Liver (tissue), 9 donors: ENCODE data around the gene PPP1R13B. TPM values are rescaled to one million over a fixed set of nuclear protein-coding genes. Genes with fewer than 3 reads are reported as not detected.

Experiments used
- DNase-seq: peaks from one replicate; pipeline ENCODE4 v3.0.0-alpha.2; 2017; ENCODE audit warnings: low spot score
- H3K27ac ChIP-seq, 2 donors: one replicate each; pipeline ENCODE4 v1.7.0; 2013; ENCODE audit warnings: inconsistent platforms in 2 of 2, low read length in 2 of 2, control low read depth in 1 of 2, low read depth in 1 of 2, mild to moderate bottlenecking in 1 of 2
- H3K27me3 ChIP-seq, 4 donors: one replicate each; pipeline versions ENCODE4 v1.6.1 to v1.7.0; 2013; ENCODE audit warnings: low read length in 3 of 4, inconsistent platforms in 1 of 4, mild to moderate bottlenecking in 1 of 4, moderate library complexity in 1 of 4; ENCODE audit not compliant: control insufficient read depth in 4 of 4, insufficient read depth in 4 of 4
- H3K36me3 ChIP-seq, 4 donors: one replicate each; pipeline versions ENCODE4 v1.6.1 to v1.7.0; 2013; ENCODE audit warnings: low read length in 3 of 4, mild to moderate bottlenecking in 3 of 4, low read depth in 1 of 4, moderate library complexity in 1 of 4; ENCODE audit not compliant: control insufficient read depth in 4 of 4, insufficient read depth in 3 of 4
- H3K4me1 ChIP-seq, 4 donors: one replicate each; pipeline versions ENCODE4 v1.6.1 to v1.7.0; 2013; ENCODE audit warnings: low read length in 3 of 4, mild to moderate bottlenecking in 3 of 4, moderate library complexity in 1 of 4; ENCODE audit not compliant: control insufficient read depth in 4 of 4, insufficient read depth in 4 of 4
- H3K4me3 ChIP-seq, 3 donors: one replicate each; pipeline versions ENCODE4 v1.6.1 to v1.7.0; 2013; ENCODE audit warnings: low read length in 3 of 3, control low read depth in 1 of 3, low read depth in 1 of 3, mild to moderate bottlenecking in 1 of 3
- H3K9ac ChIP-seq, 2 donors: one replicate each; pipeline ENCODE4 v1.7.0; 2013; ENCODE audit warnings: low read length in 2 of 2, mild to moderate bottlenecking in 2 of 2, moderate library complexity in 2 of 2, control low read depth in 1 of 2, low read depth in 1 of 2
- H3K9me3 ChIP-seq, 4 donors: one replicate each; pipeline versions ENCODE4 v1.6.1 to v1.7.0; 2013; ENCODE audit warnings: low read length in 3 of 4; ENCODE audit not compliant: control insufficient read depth in 4 of 4
- EGR1 ChIP-seq, 2 donors: IDR thresholded peaks; 2 replicates each; pipeline ENCODE4 v1.6.1; 2016 to 2018; ENCODE audit warnings: antibody characterized with exemption in 2 of 2, low read depth in 2 of 2
- JUND ChIP-seq, 2 donors: IDR thresholded peaks; 2 replicates each; pipeline ENCODE4 v1.6.1; 2016; ENCODE audit warnings: antibody characterized with exemption in 2 of 2
- NR2F2 ChIP-seq: IDR thresholded peaks from 2 replicates; pipeline ENCODE4 v1.6.1; 2016; ENCODE audit warnings: antibody characterized with exemption
- RXRA ChIP-seq, 2 donors: IDR thresholded peaks; 2 replicates each; pipeline ENCODE4 v1.6.1; 2017 to 2018; ENCODE audit warnings: antibody characterized with exemption in 2 of 2, mild to moderate bottlenecking in 1 of 2
- SP1 ChIP-seq: IDR thresholded peaks from 2 replicates; pipeline ENCODE4 v1.6.1; 2018; ENCODE audit warnings: antibody characterized with exemption, mild to moderate bottlenecking
- WGBS: extraction: QIAGEN DNeasy Blood & Tissue Kit; methylation state at CpG from one replicate; pipeline ENCODE4 v1.1.7; 2013; 5-methylcytosine and 5-hydroxymethylcytosine counted together
- polyA plus RNA-seq, 2 donors: library from polyadenylated mRNA; stranded (reverse) in 1 of 2; unstranded in 1 of 2; fragments of 200-250 nt in 1 of 2; fragments of >200 nt in 1 of 2; fragmentation: Nextera tagmentation in 1 of 2; extraction: Ambion mirVana in 1 of 2; gene quantifications; one replicate each; pipeline versions ENCODE4 v1.2.1 to v1.2.3, GENCODE V29; 2013 to 2015
- total RNA-seq, 2 donors: library from RNA; depleted of rRNA; stranded (reverse); fragments of >200 nt; gene quantifications; one replicate each; pipeline ENCODE4 v1.2.3, GENCODE V29; 2014
- TF ChIP-seq, protein P1 (sequence below): IDR thresholded peaks from 2 replicates; pipeline ENCODE4 v1.6.1; 2016; ENCODE audit warnings: antibody characterized with exemption, mild to moderate bottlenecking
- donor health status: healthy.
- donor health status: healthy.
- donor health status: healthy.
- donor health status: healthy.
- donor health status: healthy.

The PPP1R13B gene
- total and polyA plus RNA-seq, 4 donors = 3.2 to 15.1 (median 5.1) TPM

DNA sequence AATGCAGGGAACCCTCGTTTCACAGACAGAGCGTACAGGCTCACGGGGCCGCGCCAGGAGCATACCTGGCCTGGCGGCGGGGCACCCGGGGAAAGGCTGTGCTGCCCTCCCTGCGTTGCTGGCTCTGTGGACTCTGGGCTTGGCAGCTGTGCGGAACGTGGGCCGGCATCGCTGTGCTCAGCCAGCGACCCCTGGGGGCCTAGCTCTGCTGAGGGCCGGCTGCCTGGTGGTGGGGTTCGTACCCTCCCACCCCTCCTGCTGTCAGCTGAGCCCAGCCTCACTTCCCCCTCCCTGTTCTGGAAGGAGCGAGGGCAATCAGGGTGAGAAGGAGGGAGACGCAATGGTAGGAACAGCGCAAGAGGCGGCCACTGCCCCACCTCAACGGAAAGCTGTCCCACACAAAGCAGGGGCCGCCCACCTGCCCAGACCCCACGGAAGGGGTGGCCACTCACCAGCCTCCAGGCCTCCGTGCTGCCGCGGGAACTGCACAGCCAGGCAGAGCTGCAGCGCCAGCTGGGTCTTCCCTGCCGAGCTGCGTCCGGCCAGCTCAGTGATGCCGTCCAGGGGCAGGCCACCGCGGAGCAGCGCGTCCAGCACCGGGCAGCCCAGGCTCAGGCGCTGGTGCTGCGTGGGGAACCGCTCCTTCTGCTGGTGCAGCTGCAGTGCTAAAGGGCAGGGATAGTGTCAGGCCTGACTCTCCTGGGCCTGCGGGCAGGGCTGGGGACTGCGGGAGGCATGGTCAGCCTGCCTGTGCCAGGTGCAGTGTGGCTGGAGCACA lies 140.6 kb downstream of the PPP1R13B start:
- TF ChIP-seq RXRA (IDR thresholded peaks at IDR 0.05) = no peak
- WGBS = 94% methylated on average over 41 of the region's 41 CpGs
- DNase-seq = no peak
- H3K9ac ChIP-seq = no peak overlapping the region
- no peaks in the 10 kb centered on the region for H3K9me3 ChIP-seq
- H3K27me3 ChIP-seq = no peaks in the 10 kb centered on the region
- H3K27ac ChIP-seq = no peak overlapping the region
- H3K4me3 ChIP-seq = no peak overlapping the region
- H3K4me1 ChIP-seq = peaks cover 0 to 20% (median 3%) of the 10 kb centered on the region in 4 donors
- peaks cover 0 to 12% (median 0%) of the 10 kb centered on the region in 4 donors for H3K36me3 ChIP-seq

- Histone ChIP-seq H3K27me3 (no peaks in the 10 kb centered on the region), H3K9me3 (no peaks in the 10 kb centered on the region), H3K27ac (no peak overlapping the region), H3K36me3 (peaks cover 0 to 12% (median 0%) of the 10 kb centered on the region in 4 donors), H3K9ac (no peak overlapping the region), H3K4me3 (no peak overlapping the region), H3K4me1 (peaks cover 0 to 22% (median 6%) of the 10 kb centered on the region in 4 donors)
- TF ChIP-seq, protein P1, sequence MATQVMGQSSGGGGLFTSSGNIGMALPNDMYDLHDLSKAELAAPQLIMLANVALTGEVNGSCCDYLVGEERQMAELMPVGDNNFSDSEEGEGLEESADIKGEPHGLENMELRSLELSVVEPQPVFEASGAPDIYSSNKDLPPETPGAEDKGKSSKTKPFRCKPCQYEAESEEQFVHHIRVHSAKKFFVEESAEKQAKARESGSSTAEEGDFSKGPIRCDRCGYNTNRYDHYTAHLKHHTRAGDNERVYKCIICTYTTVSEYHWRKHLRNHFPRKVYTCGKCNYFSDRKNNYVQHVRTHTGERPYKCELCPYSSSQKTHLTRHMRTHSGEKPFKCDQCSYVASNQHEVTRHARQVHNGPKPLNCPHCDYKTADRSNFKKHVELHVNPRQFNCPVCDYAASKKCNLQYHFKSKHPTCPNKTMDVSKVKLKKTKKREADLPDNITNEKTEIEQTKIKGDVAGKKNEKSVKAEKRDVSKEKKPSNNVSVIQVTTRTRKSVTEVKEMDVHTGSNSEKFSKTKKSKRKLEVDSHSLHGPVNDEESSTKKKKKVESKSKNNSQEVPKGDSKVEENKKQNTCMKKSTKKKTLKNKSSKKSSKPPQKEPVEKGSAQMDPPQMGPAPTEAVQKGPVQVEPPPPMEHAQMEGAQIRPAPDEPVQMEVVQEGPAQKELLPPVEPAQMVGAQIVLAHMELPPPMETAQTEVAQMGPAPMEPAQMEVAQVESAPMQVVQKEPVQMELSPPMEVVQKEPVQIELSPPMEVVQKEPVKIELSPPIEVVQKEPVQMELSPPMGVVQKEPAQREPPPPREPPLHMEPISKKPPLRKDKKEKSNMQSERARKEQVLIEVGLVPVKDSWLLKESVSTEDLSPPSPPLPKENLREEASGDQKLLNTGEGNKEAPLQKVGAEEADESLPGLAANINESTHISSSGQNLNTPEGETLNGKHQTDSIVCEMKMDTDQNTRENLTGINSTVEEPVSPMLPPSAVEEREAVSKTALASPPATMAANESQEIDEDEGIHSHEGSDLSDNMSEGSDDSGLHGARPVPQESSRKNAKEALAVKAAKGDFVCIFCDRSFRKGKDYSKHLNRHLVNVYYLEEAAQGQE = no peak
- peak; percentile 89 for TF ChIP-seq NR2F2
- no peak for DNase-seq
- WGBS = 79% methylated on average over 28 of the region's 28 CpGs
These were observed 141.7 kb downstream of the PPP1R13B start for GRCh38 chr14:103705504-103706284.

DNA sequence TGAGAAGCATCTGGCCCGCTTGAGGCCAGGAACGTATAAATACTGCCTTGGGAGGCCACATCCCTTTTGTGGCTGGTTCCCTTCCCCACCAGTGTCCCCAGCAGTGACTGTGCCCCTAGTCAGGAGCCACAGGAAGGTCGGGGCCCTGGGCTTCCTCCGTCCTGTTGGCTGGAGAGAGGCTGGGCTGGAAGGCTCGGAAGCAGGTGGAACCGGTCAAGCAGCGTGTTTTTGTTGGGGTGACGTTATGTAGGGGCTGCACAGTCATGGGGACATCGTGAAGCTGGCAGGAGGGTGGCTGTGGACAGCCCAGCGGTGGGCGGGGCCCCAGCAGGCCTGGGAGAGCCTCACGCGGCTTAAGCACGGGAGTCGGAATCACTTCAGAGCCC lies 142.3 kb downstream of the PPP1R13B start:
- peak overlapping the region; percentile 27 to 53 for H3K27ac ChIP-seq

GRCh38 chr14:103704708-103705107 lies 142.7 kb downstream of the PPP1R13B start:
- Histone ChIP-seq H3K4me3 (no peak overlapping the region), H3K4me1 (peaks cover 2 to 31% (median 12%) of the 10 kb centered on the region in 4 donors), H3K27ac (peak overlapping the region; percentile 27 to 53), H3K27me3 (no peaks in the 10 kb centered on the region), H3K9ac (no peak overlapping the region), H3K9me3 (no peaks in the 10 kb centered on the region), H3K36me3 (peaks cover 0 to 12% (median 0%) of the 10 kb centered on the region in 4 donors)
- TF ChIP-seq EGR1 (IDR thresholded peaks at IDR 0.05; ENCODE audit: low read depth in 2 of 2) = no peak
- DNase-seq = no peak
- 79% methylated on average over 13 of the region's 13 CpGs for WGBS

More for the DNA sequence above, 142.3 kb downstream of the PPP1R13B start:
- TF ChIP-seq JUND (IDR thresholded peaks at IDR 0.05) (no peak), SP1 (peak; percentile 13)
- Histone ChIP-seq H3K9me3 (no peaks in the 10 kb centered on the region), H3K4me3 (no peak overlapping the region), H3K4me1 (peaks cover under 1 to 27% (median 10%) of the 10 kb centered on the region in 4 donors), H3K36me3 (peaks cover 0 to 12% (median 0%) of the 10 kb centered on the region in 4 donors), H3K9ac (no peak overlapping the region), H3K27me3 (no peaks in the 10 kb centered on the region)
- no peak for DNase-seq
- 79% methylated on average over 15 of the region's 15 CpGs for WGBS
